HepG2 (cell line): ENCODE data around the gene MTREX. TPM values are rescaled to one million over a fixed set of nuclear protein-coding genes. Genes with fewer than 3 reads are reported as not detected.

ENCODE experiments used
- ATM ChIP-seq: fragments of 450-650 bp; IDR thresholded peaks from 2 replicates; pipeline ENCODE4 v1.7.1; 2017; ENCODE audit warnings: mild to moderate bottlenecking, borderline replicate concordance
- BCL6 ChIP-seq: IDR thresholded peaks from 2 replicates; pipeline ENCODE4 v1.6.1; 2016; ENCODE audit warnings: missing genetic modification reagents, missing compliant biosample characterization
- CENPT ChIP-seq: sonication (generic); formaldehyde crosslinking; IDR thresholded peaks from 2 replicates; pipeline ENCODE4 v1.8.0; 2022; ENCODE audit warnings: low read depth, mild to moderate bottlenecking, moderate library complexity, missing genetic modification reagents
- HNRNPL ChIP-seq: fragments of 200-400 bp; formaldehyde crosslinking; IDR thresholded peaks from 2 replicates; pipeline ENCODE4 v1.6.1; 2017; ENCODE audit warnings: mild to moderate bottlenecking, low read depth, low read length
- MXD4 ChIP-seq: IDR thresholded peaks from 2 replicates; pipeline ENCODE4 v1.6.1; 2016; ENCODE audit warnings: mild to moderate bottlenecking, missing biosample characterization, missing genetic modification reagents
- PRDM15 ChIP-seq: sonication (generic); formaldehyde crosslinking; IDR thresholded peaks from 2 replicates; pipeline ENCODE4 v1.4.0; 2020; ENCODE audit warnings: missing genetic modification reagents
- RAD21 ChIP-seq: fragments of 450-650 bp; formaldehyde crosslinking; IDR thresholded peaks from 2 replicates; pipeline ENCODE4 v1.5.0; 2020; ENCODE audit warnings: mild to moderate bottlenecking
- SUZ12 ChIP-seq: fragments of 150-350 bp; IDR thresholded peaks from 2 replicates; pipeline ENCODE4 v1.6.1; 2014; ENCODE audit warnings: low read depth, low read length
- TGIF2 ChIP-seq: IDR thresholded peaks from 2 replicates; pipeline ENCODE4 v1.6.1; 2016; ENCODE audit warnings: control low read depth, missing compliant biosample characterization
- THYN1 ChIP-seq: sonication (generic); formaldehyde crosslinking; IDR thresholded peaks from 2 replicates; pipeline ENCODE4 v1.8.1; 2023; ENCODE audit warnings: low read depth, mild to moderate bottlenecking, moderate library complexity, missing genetic modification reagents, borderline replicate concordance
- ZBTB2 ChIP-seq: sonication (generic); formaldehyde crosslinking; IDR thresholded peaks from 2 replicates; pipeline ENCODE4 v1.8.0; 2022; ENCODE audit warnings: low read depth, missing genetic modification reagents
- ZBTB7B ChIP-seq: sonication (generic); formaldehyde crosslinking; IDR thresholded peaks from 2 replicates; pipeline ENCODE4 v1.4.0; 2020; ENCODE audit warnings: missing genetic modification reagents
- ZIK1 ChIP-seq: sonication (generic); formaldehyde crosslinking; IDR thresholded peaks from 2 replicates; pipeline ENCODE4 v1.5.0; 2020; ENCODE audit warnings: mild to moderate bottlenecking, low read depth, missing genetic modification reagents, borderline replicate concordance
- ZKSCAN5 ChIP-seq: sonication (generic); formaldehyde crosslinking; IDR thresholded peaks from 2 replicates; pipeline ENCODE4 v1.5.1; 2020; ENCODE audit warnings: mild to moderate bottlenecking, missing genetic modification reagents
- ZNF124 ChIP-seq: sonication (generic); formaldehyde crosslinking; IDR thresholded peaks from 2 replicates; pipeline ENCODE4 v1.4.0; 2020; ENCODE audit warnings: missing genetic modification reagents
- ZNF629 ChIP-seq: sonication (generic); formaldehyde crosslinking; conservative IDR thresholded peaks from 2 replicates; pipeline ENCODE4 v1.5.0; 2020; ENCODE audit warnings: missing genetic modification reagents
- polyA plus RNA-seq, 8 experiments: library from polyadenylated mRNA; depleted of rRNA in 3 of 8; stranded (reverse) in 7 of 8; unstranded in 1 of 8; fragments of >200 nt; fragmentation: Illumina TruSeq in 4 of 8; extraction: Trizol in 4 of 8; gene quantifications; 2 replicates each; pipeline versions ENCODE4 v1.2.1 to v1.2.3, GENCODE V29; 2011 to 2016; ENCODE audit warnings: low read depth in 4 of 8, missing spikeins in 1 of 8, mixed read lengths in 1 of 8; ENCODE audit not compliant: insufficient read depth in 1 of 8
- total RNA-seq, 5 experiments: library from RNA; depleted of rRNA; stranded (reverse); fragments of >200 nt; fragmentation: Illumina TruSeq; extraction: Trizol; gene quantifications; 2 replicates each; pipeline ENCODE4 v1.2.3, GENCODE V29; 2016; ENCODE audit warnings: low read depth in 1 of 5
- TF ChIP-seq, protein P1 (sequence below): sonication (generic); formaldehyde crosslinking; IDR thresholded peaks from 2 replicates; pipeline ENCODE4 v1.4.0; 2020; ENCODE audit warnings: missing genetic modification reagents, low read depth, mild to moderate bottlenecking, borderline replicate concordance
- TF ChIP-seq, protein P2 (sequence below): sonication (generic); formaldehyde crosslinking; IDR thresholded peaks from 2 replicates; pipeline ENCODE4 v1.5.0; 2020; ENCODE audit warnings: mild to moderate bottlenecking, missing genetic modification reagents
- TF ChIP-seq, protein P3 (sequence below): sonication (generic); formaldehyde crosslinking; IDR thresholded peaks from 2 replicates; pipeline ENCODE4 v1.4.0; 2020; ENCODE audit warnings: missing genetic modification reagents, borderline replicate concordance
- TF ChIP-seq, protein P4 (sequence below): sonication (generic); formaldehyde crosslinking; IDR thresholded peaks from 2 replicates; pipeline ENCODE4 v1.8.1; 2023; ENCODE audit warnings: missing genetic modification reagents, mild to moderate bottlenecking, borderline replicate concordance

MTREX gene
- total and polyA plus RNA-seq, 2 of the 13 experiments (the other 11 are each of a cell fraction or from before 2014, with no cell fraction given), result 16.4 to 91.5 TPM

DNA sequence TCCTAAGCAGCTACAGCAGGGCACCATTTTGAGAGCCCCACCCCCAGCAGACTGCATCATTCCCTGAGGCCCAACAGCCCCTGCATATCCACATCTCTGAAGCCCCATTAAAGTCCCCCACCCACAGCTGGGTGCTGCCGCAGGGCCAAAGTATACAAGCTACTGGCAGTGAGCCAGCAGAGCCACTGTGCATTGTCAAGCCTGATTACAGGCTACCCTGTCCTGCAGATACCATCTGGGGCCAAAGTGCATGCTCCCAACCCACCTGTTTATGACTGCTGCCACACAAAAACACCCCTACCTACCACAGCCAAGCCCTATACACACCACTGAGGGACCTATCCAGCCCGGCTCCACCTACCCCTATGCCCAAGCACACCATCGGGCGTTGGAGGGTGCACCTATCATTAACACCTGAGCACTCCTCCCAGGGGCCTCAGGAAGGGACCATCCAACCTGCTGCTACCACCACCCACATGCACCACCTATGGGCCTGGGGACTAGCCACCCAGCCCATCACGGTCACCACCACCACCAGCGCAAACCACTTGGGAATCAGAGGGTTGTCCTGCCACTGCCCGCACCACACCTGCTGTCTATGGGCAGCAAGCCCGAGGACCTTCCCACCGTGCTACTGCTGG lies 121.9 kb downstream of the MTREX start (continued):
- TF ChIP-seq PRDM15, result no peak
- peak; percentile 58; the same call in 1 of the 2 replicates for TF ChIP-seq HNRNPL
- no peak for TF ChIP-seq RAD21 (CRISPR knock-in tag)
- TF ChIP-seq, protein P1, sequence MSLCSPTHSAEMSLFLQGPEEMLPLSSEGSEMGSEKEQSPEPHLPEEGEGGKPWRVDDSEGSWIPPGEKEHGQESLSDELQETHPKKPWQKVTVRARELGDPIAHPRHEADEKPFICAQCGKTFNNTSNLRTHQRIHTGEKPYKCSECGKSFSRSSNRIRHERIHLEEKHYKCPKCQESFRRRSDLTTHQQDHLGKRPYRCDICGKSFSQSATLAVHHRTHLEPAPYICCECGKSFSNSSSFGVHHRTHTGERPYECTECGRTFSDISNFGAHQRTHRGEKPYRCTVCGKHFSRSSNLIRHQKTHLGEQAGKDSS (CRISPR knock-in tag), result no peak
- no peak for TF ChIP-seq ATM
- TF ChIP-seq, protein P2, sequence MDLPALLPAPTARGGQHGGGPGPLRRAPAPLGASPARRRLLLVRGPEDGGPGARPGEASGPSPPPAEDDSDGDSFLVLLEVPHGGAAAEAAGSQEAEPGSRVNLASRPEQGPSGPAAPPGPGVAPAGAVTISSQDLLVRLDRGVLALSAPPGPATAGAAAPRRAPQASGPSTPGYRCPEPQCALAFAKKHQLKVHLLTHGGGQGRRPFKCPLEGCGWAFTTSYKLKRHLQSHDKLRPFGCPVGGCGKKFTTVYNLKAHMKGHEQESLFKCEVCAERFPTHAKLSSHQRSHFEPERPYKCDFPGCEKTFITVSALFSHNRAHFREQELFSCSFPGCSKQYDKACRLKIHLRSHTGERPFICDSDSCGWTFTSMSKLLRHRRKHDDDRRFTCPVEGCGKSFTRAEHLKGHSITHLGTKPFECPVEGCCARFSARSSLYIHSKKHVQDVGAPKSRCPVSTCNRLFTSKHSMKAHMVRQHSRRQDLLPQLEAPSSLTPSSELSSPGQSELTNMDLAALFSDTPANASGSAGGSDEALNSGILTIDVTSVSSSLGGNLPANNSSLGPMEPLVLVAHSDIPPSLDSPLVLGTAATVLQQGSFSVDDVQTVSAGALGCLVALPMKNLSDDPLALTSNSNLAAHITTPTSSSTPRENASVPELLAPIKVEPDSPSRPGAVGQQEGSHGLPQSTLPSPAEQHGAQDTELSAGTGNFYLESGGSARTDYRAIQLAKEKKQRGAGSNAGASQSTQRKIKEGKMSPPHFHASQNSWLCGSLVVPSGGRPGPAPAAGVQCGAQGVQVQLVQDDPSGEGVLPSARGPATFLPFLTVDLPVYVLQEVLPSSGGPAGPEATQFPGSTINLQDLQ, result no peak
- TF ChIP-seq, protein P3, sequence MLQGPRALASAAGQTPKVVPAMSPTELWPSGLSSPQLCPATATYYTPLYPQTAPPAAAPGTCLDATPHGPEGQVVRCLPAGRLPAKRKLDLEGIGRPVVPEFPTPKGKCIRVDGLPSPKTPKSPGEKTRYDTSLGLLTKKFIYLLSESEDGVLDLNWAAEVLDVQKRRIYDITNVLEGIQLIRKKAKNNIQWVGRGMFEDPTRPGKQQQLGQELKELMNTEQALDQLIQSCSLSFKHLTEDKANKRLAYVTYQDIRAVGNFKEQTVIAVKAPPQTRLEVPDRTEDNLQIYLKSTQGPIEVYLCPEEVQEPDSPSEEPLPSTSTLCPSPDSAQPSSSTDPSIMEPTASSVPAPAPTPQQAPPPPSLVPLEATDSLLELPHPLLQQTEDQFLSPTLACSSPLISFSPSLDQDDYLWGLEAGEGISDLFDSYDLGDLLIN (CRISPR knock-in tag), result no peak
- TF ChIP-seq MXD4, result no peak
- no peak for TF ChIP-seq TGIF2 (CRISPR knock-in tag)
- no peak for TF ChIP-seq BCL6 (CRISPR knock-in tag)
- no peak for TF ChIP-seq THYN1 (CRISPR knock-in tag)
- TF ChIP-seq ZIK1 (CRISPR knock-in tag), result no peak
- TF ChIP-seq ZBTB2 (CRISPR knock-in tag), result no peak
- TF ChIP-seq SUZ12, result no peak
- TF ChIP-seq, protein P4, sequence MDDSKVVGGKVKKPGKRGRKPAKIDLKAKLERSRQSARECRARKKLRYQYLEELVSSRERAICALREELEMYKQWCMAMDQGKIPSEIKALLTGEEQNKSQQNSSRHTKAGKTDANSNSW (CRISPR knock-in tag), result no peak
- no peak; the same call in 1 of the 2 replicates for TF ChIP-seq CENPT (CRISPR knock-in tag)
- no peak for TF ChIP-seq ZKSCAN5 (CRISPR knock-in tag)
- no peak for TF ChIP-seq ZNF629 (CRISPR knock-in tag)
- no peak for TF ChIP-seq ZBTB7B (CRISPR knock-in tag)
- TF ChIP-seq ZNF124 (CRISPR knock-in tag), result no peak
